LoVo (cell line): ENCODE results near the gene PPIP5K2.

Source experiments
- DNase-seq: peaks from one replicate; pipeline ENCODE4 v3.0.0-alpha.2; 2016; ENCODE audit warnings: low spot score

The PPIP5K2 gene

GRCh38 chr5:103247118-103247517 lies 127.0 kb downstream of the PPIP5K2 start:
- DNase-seq: no peak

DNA sequence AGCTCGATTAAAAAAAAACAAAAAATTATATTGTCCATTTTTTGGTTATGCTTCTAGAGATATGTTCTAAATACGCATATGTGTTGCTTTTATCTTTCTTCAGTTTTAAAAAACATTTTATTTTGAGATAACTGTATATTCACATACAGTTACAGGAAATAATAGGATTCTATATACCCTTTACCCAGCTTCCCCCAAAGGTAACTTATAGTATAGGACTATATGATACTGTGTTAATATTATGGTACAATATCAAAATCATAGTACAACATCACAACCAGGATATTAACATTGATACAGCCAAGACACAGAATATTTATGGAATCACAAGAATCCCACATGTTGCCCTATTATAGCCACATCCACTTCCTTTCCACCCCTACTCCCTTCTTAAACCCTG lies 129.0 kb downstream of the PPIP5K2 start:
- no peak for DNase-seq

GRCh38 chr5:103254921-103255320 lies 134.8 kb downstream of the PPIP5K2 start:
- no peak for DNase-seq

DNA sequence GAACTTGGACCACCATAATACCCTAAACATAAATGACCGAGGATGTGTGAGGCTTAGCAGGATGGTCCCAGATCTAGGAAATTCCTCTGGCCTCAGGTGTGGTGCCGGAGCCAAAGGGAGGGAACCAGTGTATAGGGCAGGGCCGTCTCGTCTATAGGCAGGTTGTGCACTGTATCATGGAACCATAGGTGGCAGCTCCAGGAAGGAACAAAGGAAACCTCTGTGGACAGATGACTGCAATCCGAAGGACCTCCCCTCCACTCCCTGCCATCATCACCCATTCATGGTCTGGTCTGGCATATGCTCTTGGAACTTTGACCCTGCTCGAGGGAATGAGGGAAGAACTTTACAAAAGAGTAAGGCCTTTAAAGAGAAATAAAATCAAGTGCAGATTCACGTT lies 135.6 kb downstream of the PPIP5K2 start:
- no peak for DNase-seq

- DNase-seq: no peak
Observed at GRCh38 chr5:103256178-103256577, 136.1 kb downstream of the PPIP5K2 start.

GRCh38 chr5:103258368-103258956 lies 138.4 kb downstream of the PPIP5K2 start, which contains the start of gene MACIR:
Gene MACIR (plus strand): TSS chr5:103258763. CDS start chr5:103275920, 17,157 bp downstream.
- peak; percentile 97 for DNase-seq

GRCh38 chr5:103258957-103259704 lies 139.0 kb downstream of the PPIP5K2 start:
- peak; percentile 57 for DNase-seq

DNA sequence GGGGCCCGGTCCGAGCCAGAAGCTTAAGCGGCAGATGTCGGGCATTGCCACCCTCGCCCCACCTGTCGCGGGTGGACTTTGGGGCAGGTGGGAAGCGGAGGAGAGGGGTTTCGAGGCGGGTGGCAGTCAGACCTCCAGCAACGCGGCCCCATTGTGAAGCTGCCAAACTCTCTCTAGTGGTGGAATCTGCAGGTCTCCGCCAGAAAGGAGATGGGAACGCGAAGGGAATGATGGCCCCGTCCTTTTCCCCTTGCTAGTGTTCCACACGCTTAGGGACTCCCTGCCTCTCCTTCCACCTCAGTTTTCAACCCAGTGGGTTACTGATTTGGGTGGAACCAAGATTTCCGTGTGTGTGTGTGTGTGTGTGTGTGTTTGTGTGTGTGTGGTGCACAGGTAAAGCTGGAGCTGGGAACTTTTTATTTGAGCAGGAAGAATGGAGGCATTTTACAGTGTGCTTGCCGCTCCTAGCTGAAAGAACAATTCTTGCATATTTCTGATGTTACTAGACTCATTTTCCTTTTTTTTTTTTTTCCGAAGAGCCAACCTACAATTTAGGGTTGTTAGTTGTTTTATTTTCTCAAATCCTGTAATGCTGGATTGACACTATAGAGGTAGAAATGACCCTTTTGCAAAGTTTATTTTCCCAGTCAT lies 139.7 kb downstream of the PPIP5K2 start:
- peak; percentile 48 for DNase-seq

DNA sequence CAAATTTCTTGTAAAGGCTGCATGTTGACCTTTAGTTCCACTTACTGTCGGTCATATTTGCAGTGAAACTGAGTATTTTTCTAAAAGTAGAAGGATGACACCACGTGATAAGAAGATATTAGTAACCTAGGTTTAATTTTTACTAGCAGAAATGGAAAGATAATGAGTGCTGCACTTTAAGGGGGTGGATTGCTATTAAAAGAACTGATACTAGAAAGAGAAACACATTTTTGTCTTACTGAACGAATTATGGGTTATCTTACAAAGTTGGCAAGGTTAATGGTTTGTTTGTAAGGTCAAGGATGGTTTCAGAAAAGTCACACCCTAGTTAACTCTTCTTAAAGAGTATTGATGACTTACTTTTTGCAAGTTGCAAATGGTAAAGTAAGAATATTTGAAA lies 140.8 kb downstream of the PPIP5K2 start:
- no peak for DNase-seq
